Ascending aorta (tissue), 2 donors: Measurements from ENCODE around the gene C18orf32. TPM values are rescaled to one million over a fixed set of nuclear protein-coding genes. Genes with fewer than 3 reads are reported as not detected.
"Not testable (repeated sequence)": the region's sequence is repeated elsewhere in the genome, so short reads cannot be mapped to it uniquely, and the experiment has no call there.

Source experiments
- DNase-seq, 2 donors: peaks; one replicate each; pipeline ENCODE4 v3.0.0-alpha.2; 2019; ENCODE audit warnings: low spot score in 2 of 2
- H3K27ac ChIP-seq, 2 donors: fragments of 200-600 bp; sonication (generic); one replicate each; pipeline ENCODE4 v1.5.1; 2016 to 2017; ENCODE audit warnings: mild to moderate bottlenecking in 1 of 2
- H3K27me3 ChIP-seq: fragments of 200-600 bp; sonication (generic); one replicate; pipeline ENCODE4 v1.5.1; 2017
- H3K36me3 ChIP-seq, 2 donors: fragments of 200-600 bp; sonication (generic); one replicate each; pipeline ENCODE4 v1.5.1; 2016
- H3K4me1 ChIP-seq, 2 donors: fragments of 200-600 bp; sonication (generic); one replicate each; pipeline ENCODE4 v1.5.1; 2016 to 2017; ENCODE audit warnings: mild to moderate bottlenecking in 1 of 2
- H3K4me3 ChIP-seq, 2 donors: fragments of 200-600 bp; sonication (generic); one replicate each; pipeline ENCODE4 v1.5.1; 2016 to 2017; ENCODE audit warnings: mild to moderate bottlenecking in 1 of 2
- H3K9me3 ChIP-seq, 2 donors: fragments of 200-600 bp; sonication (generic); one replicate each; pipeline ENCODE4 v1.5.1; 2016
- intact Hi-C: fragments of 100-400 bp; cut with DNase I; formaldehyde crosslinking; loops from one replicate; pipeline ENCODE4 v1.15.1; 2023
- total RNA-seq: library from RNA; depleted of rRNA; stranded (reverse); fragments of >200 nt; gene quantifications from one replicate; pipeline ENCODE4 v1.1.0, GENCODE V29; 2016
- TF ChIP-seq, protein P1 (sequence below), 3 experiments: fragments of 200-600 bp in 2 of 3; fragments of 450-650 bp in 1 of 3; sonication (generic) in 2 of 3; IDR thresholded peaks; one replicate each; pipeline ENCODE4 v1.5.1; 2016 to 2019; ENCODE audit warnings: antibody characterized with exemption in 3 of 3, mild to moderate bottlenecking in 1 of 3, moderate library complexity in 1 of 3

Gene C18orf32
- total RNA-seq, 1 donor from 2014 or later, result 7.8 TPM

DNA sequence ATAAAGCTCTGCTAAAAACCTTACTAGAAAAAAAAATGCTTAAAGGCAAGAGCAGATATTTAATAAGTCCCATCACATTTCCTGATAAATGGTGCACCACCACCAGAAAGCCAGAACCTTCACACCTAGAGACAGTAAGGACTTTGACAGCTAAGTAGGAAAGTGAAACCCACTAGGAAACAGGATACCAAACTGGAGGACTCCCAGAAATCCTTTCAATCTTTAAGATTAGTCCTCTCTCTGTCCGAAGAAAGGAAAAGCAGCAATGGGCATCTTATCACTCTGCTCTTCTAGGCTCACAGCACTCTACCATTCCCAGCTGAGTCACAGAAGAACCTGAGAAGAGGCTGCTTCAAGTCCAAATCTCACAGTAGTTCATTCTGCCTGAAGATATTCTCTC is 30.2 kb downstream of the C18orf32 start:
- Histone ChIP-seq H3K27ac (no peak overlapping the region), H3K4me3 (no peak overlapping the region), H3K9me3 (peaks cover 0 to under 1% of the 10 kb centered on the region in 2 donors), H3K27me3 (no peaks in the 10 kb centered on the region), H3K36me3 (peaks cover 0 to 5% of the 10 kb centered on the region in 2 donors), H3K4me1 (peaks cover 3 to 11% of the 10 kb centered on the region in 2 donors)
- TF ChIP-seq, protein P1, sequence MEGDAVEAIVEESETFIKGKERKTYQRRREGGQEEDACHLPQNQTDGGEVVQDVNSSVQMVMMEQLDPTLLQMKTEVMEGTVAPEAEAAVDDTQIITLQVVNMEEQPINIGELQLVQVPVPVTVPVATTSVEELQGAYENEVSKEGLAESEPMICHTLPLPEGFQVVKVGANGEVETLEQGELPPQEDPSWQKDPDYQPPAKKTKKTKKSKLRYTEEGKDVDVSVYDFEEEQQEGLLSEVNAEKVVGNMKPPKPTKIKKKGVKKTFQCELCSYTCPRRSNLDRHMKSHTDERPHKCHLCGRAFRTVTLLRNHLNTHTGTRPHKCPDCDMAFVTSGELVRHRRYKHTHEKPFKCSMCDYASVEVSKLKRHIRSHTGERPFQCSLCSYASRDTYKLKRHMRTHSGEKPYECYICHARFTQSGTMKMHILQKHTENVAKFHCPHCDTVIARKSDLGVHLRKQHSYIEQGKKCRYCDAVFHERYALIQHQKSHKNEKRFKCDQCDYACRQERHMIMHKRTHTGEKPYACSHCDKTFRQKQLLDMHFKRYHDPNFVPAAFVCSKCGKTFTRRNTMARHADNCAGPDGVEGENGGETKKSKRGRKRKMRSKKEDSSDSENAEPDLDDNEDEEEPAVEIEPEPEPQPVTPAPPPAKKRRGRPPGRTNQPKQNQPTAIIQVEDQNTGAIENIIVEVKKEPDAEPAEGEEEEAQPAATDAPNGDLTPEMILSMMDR (IDR thresholded peaks at IDR 0.05), result no peak
- no peak for DNase-seq
- intact Hi-C loops, result no loop called here

DNA sequence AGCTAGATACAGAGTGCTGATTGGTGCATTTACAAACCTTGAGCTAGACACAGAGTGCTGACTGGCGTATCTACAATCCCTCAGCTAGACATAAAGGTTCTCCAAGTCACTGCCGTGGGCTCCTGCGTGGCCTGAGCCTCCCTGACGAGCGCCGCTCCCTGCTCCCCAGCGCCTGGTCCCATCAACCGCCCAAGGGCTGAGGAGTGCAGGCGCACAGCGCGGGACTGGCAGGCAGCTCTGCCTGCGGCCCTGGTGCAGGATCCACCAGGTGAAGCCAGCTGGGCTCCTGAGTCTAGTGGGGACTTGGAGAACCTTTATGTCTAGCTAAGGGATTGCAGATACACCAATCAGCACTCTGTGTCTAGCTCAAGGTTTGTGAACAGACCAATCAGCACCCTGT is 34.5 kb downstream of the C18orf32 start:
- peaks cover 0 to 24% of the 10 kb centered on the region in 2 donors for H3K36me3 ChIP-seq
- intact Hi-C loops, H3K4me1 ChIP-seq: not testable (repeated sequence)

DNA sequence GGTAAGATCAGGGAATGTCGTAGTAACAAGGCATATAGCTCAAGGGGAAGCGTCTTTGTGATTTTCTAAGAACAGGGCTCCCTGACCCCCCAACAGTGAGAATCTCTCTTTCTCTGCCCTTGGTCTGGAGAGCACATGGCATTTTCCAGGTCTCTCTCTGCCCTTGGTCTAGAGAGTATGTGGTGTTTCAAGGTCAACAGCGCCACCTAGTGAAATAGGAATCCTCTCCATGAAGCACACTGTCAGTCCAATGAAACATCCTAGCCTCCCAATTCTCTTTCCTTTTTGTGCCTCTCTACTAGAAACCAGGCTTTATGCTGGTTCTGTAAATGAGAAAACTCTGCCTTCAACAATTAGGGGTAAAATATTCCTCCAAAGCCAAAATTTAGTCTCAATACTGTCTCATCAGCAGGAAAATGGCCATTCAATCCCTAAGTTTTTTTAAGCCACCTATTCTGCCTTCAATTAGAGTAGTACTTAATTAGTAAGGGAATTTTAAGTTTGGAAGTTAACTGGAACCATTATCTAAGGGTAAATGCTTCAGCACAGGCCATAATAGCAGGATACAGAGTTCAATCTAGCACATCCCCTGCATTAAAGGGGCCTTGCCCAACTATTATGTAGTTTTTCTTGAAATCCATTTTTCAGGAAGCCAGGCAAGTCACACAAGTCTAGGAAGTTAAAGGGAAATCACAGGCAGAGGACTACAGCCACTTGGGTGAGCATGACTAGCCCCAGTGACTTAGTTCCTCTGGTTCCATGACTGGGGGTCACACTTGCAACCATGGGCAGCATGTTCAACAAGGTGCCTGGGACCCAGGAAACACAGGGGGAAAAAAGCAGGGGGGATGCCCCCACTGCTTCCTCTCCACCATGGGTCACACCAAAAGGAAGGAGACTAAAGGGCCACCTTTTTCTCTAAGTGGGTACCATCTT is 39.0 kb downstream of the C18orf32 start:
- TF ChIP-seq, protein P1 (IDR thresholded peaks at IDR 0.05), result peak in 1 of 3 experiments; percentile 27
- Histone ChIP-seq H3K9me3 (peaks cover 18 to 38% of the 10 kb centered on the region in 2 donors), H3K27ac (no peak overlapping the region), H3K27me3 (no peaks in the 10 kb centered on the region), H3K4me3 (no peak overlapping the region), H3K4me1 (no peaks in the 10 kb centered on the region), H3K36me3 (peaks cover 0 to 19% of the 10 kb centered on the region in 2 donors)
- intact Hi-C loops, result no loop called here
- no peak for DNase-seq

More for the DNA sequence above, 34.5 kb downstream of the C18orf32 start:
- H3K27ac ChIP-seq, H3K4me3 ChIP-seq, DNase-seq, H3K27me3 ChIP-seq: not testable (repeated sequence)
- H3K9me3 ChIP-seq, result peaks cover 18 to 38% of the 10 kb centered on the region in 2 donors

DNA sequence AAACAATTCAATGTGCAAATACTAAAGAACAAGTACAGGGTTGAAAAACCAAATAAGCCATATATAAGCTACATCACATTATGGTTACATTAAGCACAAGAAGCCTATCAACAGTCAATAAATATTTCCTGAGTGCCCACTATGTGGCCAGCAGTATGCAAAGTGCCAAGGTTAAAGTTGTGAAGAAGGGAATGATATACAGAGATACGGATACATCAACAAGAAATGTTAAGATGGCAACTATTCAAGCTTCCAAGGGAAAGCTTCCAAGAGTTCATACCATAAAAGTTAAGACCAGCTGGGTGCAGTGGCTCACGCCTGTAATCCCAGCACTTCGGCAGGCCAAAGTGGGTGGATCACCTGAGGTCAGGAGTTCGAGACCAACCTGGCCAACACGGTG is 40.6 kb downstream of the C18orf32 start:
- DNase-seq, result no peak
- Histone ChIP-seq H3K4me3 (no peak overlapping the region), H3K9me3 (peaks cover 17 to 34% of the 10 kb centered on the region in 2 donors), H3K4me1 (no peaks in the 10 kb centered on the region), H3K27ac (no peak overlapping the region), H3K27me3 (no peaks in the 10 kb centered on the region), H3K36me3 (peaks cover 0 to 19% of the 10 kb centered on the region in 2 donors)
- TF ChIP-seq, protein P1 (IDR thresholded peaks at IDR 0.05), result no peak
- intact Hi-C loops, result no loop called here

DNA sequence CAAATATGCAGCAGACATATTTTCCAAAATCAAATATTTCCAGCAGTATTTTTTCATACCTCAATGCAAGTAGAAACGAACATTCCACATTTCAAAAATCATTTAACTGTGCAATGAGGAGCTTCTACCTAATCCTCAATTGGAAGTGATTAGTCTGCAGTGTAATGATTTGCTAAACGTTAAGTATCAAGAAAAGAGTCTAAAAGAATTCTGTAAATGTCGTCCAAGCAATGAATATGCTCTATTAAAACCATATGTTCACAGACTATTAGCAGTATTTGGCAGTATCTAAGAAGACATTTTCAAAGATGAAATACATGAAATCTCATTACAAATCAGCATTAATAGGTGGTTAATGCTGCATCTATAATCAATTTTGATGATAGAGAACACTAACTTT is 42.5 kb downstream of the C18orf32 start:
- no peak for DNase-seq
- no peak overlapping the region for H3K27ac ChIP-seq
- H3K36me3 ChIP-seq, result peaks cover 0 to 12% of the 10 kb centered on the region in 2 donors
- peaks cover 9 to 15% of the 10 kb centered on the region in 2 donors for H3K9me3 ChIP-seq
- TF ChIP-seq, protein P1 (IDR thresholded peaks at IDR 0.05), result no peak
- H3K4me1 ChIP-seq, result no peaks in the 10 kb centered on the region
- no peak overlapping the region for H3K4me3 ChIP-seq
- intact Hi-C loops, result no loop called here
- no peaks in the 10 kb centered on the region for H3K27me3 ChIP-seq

DNA sequence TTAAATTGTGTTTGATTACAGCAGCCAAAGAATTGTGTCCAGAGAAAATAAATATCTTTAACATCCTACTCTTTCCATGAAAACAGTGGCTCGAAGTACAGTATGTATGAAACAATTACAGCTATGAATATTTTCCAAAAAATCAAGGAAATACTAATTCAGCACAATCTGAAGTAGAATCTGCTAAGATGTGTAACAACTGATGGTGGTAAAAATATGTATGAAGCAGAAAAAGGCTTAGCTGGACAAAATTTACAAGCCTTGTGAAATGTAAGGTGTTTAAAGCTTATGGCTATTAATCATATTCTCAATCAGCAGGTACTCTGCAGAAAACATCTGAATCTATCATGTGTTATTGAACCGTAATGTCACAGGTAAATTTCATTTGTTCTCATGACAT is 43.2 kb downstream of the C18orf32 start:
- Histone ChIP-seq H3K9me3 (peaks cover 4 to 8% of the 10 kb centered on the region in 2 donors), H3K27ac (no peak overlapping the region), H3K4me1 (peaks cover 0 to 2% of the 10 kb centered on the region in 2 donors), H3K4me3 (no peak overlapping the region), H3K36me3 (peaks cover 0 to 9% of the 10 kb centered on the region in 2 donors), H3K27me3 (no peaks in the 10 kb centered on the region)
- TF ChIP-seq, protein P1 (IDR thresholded peaks at IDR 0.05), result no peak
- DNase-seq, result no peak
- intact Hi-C loops, result no loop called here
